GM21717 (cell line): ENCODE data around the gene MYO5C.

Experiments
- ATAC-seq: cut with Tn5 transposase; IDR thresholded peaks from one replicate; pipeline ENCODE4 v1.9.1; 2021; ENCODE audit warnings: mild to moderate bottlenecking, moderate library complexity; ENCODE audit not compliant: unreplicated experiment

MYO5C gene

GRCh38 chr15:52218371-52218770, 77.2 kb downstream of the MYO5C start:
- ATAC-seq: no peak

GRCh38 chr15:52217186-52217585, 78.4 kb downstream of the MYO5C start:
- ATAC-seq: no peak

DNA sequence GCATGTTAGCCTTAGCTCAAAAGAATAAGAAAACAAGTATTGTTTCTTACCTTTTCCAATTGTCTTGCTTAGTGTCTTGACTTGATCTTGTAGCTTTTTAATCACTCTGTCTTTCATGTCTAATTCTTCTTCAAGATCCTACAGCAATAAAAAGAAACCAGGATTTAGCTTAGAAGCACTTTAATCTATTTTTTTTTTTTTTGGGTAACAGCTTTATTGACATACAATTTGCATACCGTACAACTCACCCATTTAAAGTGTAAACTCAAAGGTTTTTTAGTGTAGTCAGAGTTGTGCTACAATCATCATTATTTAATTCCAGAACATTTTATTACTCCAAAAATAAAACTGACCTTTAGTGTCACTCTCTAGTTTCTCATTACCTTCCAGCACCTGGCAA, 81.1 kb downstream of the MYO5C start:
- ATAC-seq: no peak

DNA sequence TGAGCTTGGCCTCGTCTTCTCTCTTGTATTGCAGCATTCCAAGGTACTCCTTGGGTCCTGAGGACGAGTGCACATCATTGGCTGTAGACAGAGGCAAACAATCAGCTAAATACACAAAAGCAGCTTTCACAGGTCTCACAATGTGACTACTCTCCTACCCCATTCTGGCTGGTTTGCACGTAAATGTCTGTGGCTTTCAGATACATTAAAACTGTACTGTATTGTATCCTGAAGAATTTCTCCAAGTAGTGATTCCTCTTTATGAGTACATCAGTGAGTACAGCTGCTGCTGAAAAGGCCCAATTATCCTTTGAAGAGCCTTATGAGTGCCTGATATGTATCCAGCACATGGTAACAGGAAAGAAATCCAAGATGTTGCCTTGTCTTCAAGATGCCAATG, 82.4 kb downstream of the MYO5C start:
- no peak for ATAC-seq

DNA sequence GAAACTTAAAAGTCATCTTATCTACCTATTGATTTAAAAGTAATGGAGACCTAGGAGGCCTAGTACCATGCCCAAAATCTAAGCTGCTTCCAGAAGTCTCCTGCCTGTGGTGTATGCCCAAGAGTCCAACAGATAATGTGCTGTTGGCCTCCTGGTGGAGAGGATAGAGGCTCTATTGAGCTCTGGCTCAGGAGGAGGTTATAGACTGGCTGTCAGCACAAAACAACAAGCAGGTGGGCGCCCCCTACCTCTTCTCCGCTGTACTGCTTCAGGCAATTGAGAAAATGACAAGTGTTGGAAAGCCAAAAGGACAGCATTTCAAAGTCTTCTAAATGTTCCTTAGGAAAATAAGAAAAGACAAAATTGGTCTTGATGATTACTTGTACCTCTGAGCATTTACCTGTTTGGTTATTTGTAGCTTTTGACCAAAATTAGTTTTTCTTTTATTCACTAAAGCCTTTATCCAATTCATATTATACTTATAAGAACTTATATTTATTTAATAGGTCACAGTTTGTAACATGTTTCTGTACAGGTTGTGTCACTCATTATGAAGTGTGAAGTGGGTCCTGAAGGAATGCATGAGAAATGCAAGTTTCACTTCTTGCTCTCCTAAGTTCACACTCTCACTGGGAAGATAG, 87.2 kb downstream of the MYO5C start:
- ATAC-seq: peak; percentile 68

DNA sequence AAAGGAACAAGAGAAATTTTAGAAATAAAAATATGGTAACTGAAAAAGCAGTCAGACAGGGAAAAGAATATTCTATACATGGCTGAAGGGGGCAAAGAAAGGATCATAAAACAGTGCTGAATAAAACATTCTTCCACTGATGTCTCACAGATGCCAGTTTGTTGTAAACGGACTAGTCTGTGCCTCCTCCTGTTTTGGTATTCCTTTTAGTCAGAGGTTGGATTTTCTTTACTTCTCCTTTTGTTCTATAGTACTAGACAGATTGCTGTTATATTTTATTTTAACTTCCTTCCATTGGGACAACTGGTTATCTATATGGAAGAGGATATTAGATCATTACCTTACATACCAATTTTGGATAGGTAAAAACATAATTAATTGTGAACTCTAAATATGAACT, 88.4 kb downstream of the MYO5C start:
- ATAC-seq: no peak

DNA sequence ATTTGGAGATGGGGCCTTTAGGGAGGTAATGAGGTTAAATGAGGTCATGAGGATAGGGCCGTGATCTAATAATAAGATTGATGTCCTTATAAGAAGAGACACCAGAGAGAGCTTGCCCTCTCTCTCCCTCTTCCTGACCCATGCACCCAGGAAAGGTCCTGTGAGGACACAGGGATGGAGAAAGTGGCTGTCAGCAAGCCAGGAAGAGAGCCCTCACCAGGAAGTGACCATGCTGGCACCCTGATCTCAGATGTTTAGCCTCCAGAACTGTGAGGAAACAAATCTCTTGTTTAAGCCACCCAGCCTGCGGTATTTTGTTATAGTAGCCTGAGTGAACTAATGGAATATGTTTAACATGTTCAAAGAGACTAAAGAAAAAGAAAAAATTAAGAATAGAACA, 89.2 kb downstream of the MYO5C start:
- ATAC-seq: no peak

DNA sequence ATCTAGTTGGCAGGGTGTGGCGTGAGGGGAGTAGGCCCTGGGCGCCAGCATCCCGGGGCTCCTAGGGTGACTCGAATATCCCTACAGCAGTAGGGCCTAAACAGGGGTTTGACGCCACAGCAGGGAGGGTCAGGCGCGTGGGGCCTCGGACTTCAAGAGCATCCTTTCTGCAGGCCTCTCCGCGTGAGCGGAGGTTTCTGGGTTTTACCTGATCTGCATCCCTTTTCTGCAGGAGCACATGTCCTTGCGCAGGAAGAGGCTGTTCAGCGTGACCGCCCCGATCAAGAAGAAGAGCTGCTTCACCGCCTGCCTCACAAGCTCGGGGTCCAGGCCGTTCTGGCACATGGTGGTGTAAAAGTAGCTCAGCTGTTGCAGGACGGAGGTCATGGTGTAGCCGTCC, 90.9 kb downstream of the MYO5C start:
- no peak for ATAC-seq

DNA sequence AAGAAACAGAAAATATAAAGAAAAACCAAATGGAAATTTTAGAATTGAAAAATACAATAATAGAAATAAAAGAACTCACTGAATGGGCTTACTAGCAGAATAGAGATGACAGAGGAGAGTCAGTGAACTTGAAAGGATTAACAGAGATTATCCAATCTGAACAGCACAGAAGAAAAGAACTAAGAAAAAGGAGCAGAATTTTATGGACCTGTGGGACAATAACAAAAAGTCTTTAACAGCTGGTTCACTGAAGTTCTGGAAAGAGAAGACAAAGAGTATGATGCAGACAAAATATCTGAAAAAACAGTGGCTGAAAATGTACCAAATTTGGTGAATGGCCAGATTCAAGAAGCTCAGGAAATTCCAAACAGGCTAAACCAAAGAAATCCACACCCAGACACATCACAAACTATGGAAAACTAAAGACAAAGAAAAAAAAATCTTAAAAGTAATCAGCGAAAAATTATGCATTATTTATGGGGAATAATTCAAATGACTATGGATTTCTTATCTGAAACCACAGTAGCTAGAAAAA, 94.7 kb downstream of the MYO5C start:
- no peak for ATAC-seq

GRCh38 chr15:52199271-52199670, 96.3 kb downstream of the MYO5C start:
- ATAC-seq: no peak

DNA sequence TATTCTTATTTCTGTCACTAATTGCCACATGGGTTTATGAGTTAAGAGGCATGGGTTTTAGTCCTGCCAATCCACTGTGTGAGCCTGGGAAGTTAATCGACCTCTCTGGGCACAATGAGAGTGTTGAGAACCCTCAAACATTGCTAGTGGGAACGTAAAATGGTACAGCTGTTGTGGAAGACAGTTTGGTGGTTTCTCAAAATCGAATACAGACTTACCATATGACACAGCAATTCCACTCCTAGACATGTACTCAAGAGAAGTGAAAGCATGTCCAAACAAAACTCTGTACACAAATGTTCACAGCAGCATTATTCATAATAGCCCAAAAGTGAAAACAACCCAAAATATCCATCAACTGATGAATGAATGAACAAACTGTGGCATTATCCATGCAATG, 98.7 kb downstream of the MYO5C start:
- no peak for ATAC-seq

GRCh38 chr15:52193791-52194190, 101.8 kb downstream of the MYO5C start:
- ATAC-seq: no peak

DNA sequence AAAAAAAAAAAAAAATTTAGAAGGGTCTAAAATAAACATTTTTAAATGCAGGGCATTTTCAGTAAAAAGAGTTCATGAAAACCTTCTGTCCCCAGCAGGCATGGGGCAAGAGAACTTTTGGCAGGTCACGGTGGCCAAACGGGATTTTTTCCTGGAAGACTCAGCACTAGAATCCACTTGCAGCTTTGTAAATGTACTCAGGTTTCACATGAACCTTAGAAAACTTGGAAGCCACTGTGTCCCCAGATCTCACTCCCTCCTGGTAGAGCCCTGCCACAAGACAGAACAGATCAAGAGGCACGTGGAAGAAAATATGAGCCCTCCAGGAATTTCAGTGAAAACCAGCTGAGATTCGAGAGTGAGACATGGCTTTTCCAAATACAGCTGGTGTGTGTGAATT, 102.3 kb downstream of the MYO5C start:
- no peak for ATAC-seq

- ATAC-seq: no peak
These were observed 104.4 kb downstream of the MYO5C start, which contains the start of gene GNB5 for GRCh38 chr15:52191207-52191606. GNB5 (minus strand) TSS chr15:52191392; CDS start chr15:52184676, 6,716 bp downstream.

GRCh38 chr15:52186651-52187486, 108.7 kb downstream of the MYO5C start:
- no peak for ATAC-seq

DNA sequence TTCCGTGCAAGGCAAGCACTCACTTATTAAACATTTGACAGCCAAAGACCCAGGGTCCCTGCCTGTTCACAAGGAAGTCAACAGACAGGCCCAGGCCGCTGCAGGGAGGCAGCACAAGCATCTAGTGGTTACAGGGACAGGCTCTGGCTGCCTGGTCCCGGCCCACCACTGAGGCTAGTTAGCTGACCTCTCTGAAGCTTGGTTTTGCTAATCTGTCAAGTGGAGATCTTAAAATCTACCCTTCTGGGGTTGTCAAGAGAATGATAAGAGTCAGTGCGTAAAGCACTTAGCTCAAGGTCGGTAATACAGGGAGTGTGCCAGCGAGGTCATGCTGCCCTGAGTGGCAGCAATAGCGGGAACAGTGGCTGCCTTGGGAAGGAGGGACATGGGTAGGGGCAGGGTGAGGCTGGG, 110.4 kb downstream of the MYO5C start:
- ATAC-seq: no peak

DNA sequence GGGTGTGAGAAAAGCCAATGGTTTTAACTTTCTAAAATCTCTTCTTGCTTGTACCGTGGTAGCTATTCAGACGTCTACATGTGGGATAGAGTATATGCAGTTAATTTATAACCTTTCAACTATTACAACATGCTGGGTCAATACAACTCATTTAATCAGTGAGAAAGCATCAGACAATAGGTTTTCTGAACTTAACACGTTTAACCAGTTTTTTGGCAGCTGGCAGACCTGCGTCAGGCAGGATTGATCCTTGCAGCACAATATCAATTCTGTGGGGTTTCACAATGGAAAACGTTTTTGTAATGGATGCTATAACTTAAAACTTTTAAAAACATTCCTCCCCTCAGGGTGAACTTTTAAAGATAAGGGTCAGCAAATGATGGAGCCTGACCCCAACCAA, 110.9 kb downstream of the MYO5C start:
- no peak for ATAC-seq

- ATAC-seq: no peak
These were observed 111.9 kb downstream of the MYO5C start for GRCh38 chr15:52183562-52184173.

DNA sequence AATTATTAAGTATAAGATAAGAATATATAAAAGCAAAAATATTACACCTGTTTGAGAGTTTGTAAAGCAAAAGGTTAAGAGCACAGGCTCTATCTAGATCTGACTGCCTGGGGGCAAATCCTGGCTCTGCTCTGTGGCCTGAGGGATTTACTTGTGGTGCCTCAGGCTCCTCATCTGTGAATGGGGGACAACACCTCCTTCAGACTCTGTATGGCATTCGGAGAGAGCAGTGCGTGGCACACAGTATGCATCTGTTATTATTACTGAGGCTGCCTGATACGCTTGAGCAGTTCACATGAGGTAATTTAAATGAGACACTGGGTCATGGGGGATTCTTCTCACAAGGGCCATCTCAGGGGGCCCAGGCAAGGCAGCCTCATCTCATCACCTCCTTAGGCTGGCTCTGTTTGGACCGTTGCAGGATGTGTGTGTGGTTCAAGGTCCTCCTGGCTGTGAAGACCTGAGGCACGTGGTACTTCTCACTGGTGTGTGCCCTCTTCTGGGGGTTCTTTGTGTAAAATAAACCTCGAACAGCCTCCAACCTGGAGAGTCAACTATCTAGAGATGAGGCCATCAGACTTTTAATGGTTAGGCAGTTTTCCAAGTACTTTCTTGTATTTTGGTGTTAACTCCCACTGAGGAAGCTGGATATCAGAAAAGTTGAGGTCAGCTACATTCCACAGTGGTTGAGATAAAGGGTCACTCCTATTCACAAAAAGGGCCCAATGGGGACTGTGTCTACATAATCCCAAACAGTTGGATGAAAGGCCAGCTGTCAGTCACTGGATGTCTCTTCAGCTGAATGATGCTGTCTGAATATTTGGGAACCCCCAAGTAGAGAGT, 113.4 kb downstream of the MYO5C start:
- no peak for ATAC-seq

DNA sequence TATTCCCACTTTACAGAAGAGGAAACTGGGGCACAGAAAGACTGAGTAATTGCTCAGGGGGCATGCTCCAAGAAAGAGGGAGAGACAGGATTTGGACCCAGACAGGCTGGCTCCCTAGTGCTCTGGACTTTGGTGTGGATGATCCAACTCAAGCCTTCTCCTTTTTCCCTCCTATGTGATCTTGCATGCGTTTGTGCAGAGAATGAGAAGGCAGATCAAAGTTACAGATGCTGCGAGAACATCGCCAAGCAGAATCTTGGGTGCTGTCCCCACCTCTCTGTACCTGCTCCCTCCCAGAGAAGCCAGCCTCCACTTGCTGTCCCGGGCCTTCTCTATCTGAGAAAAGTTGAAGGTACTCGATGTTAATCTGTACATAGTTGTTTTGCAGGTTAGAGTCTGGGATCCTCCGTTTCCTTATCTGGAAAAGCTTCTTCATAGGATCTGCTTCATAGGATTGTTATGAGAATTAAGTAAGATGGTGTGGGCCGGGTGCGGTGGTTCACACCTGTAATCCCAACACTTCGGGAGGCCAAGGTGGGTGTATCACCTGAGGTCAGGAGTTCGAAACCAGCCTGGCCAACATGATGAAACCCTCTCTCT, 114.7 kb downstream of the MYO5C start:
- no peak for ATAC-seq
